NOMO-1 treated with DMSO at 0.1 percent for 48 hours (cell line): ENCODE results near the gene SERPIND1.

Source experiments
- DNase-seq: peaks from one replicate; lab custom pipeline; 2025; ENCODE audit not compliant: unreplicated experiment; lab: John Stamatoyannopoulos, UW

SERPIND1 gene

GRCh38 chr22:20792221-20792965 lies 18.5 kb downstream of the SERPIND1 start:
- no peak for DNase-seq

GRCh38 chr22:20792966-20793728 lies 19.2 kb downstream of the SERPIND1 start:
- DNase-seq = no peak

GRCh38 chr22:20793748-20794649 lies 20.1 kb downstream of the SERPIND1 start:
- no peak for DNase-seq

- DNase-seq = no peak
Observed at GRCh38 chr22:20794650-20795413, 20.9 kb downstream of the SERPIND1 start.

- no peak for DNase-seq
Observed at GRCh38 chr22:20796731-20797130, 22.8 kb downstream of the SERPIND1 start.

- no peak for DNase-seq
Observed at GRCh38 chr22:20798218-20798617, 24.3 kb downstream of the SERPIND1 start.

- no peak for DNase-seq
Observed at GRCh38 chr22:20798974-20799373, 25.1 kb downstream of the SERPIND1 start.

- DNase-seq = no peak
Observed at GRCh38 chr22:20799449-20799848, 25.5 kb downstream of the SERPIND1 start.

GRCh38 chr22:20802452-20802851 lies 28.5 kb downstream of the SERPIND1 start:
- DNase-seq = no peak

- DNase-seq = no peak
Observed at GRCh38 chr22:20802922-20803553, 29.1 kb downstream of the SERPIND1 start.

GRCh38 chr22:20803696-20804324 lies 29.9 kb downstream of the SERPIND1 start:
- DNase-seq = peak; percentile 6

- DNase-seq = no peak
Observed at GRCh38 chr22:20804650-20805049, 30.7 kb downstream of the SERPIND1 start.

- no peak for DNase-seq
Observed at GRCh38 chr22:20805972-20806471, 32.1 kb downstream of the SERPIND1 start.

- DNase-seq = no peak
Observed at GRCh38 chr22:20807315-20807752, 33.4 kb downstream of the SERPIND1 start.

GRCh38 chr22:20808844-20809243 lies 34.9 kb downstream of the SERPIND1 start:
- DNase-seq = no peak

GRCh38 chr22:20809538-20810185 lies 35.7 kb downstream of the SERPIND1 start:
- no peak for DNase-seq

- no peak for DNase-seq
Observed at GRCh38 chr22:20810645-20811044, 36.7 kb downstream of the SERPIND1 start.

GRCh38 chr22:20811171-20811570 lies 37.3 kb downstream of the SERPIND1 start:
- DNase-seq = no peak
